Activated T-cell treated with anti-CD3 and anti-CD28 coated beads for 24 hours (primary cell): ENCODE results near the gene SCAMP4.
"Not testable (repeated sequence)": the region's sequence is repeated elsewhere in the genome, so short reads cannot be mapped to it uniquely, and the experiment has no call there.

Experiments used
- DNase-seq: peaks from one replicate; pipeline ENCODE4 v3.0.0-alpha.2; 2020; ENCODE audit warnings: low read depth

SCAMP4 gene

GRCh38 chr19:1882786-1883692 lies 22.2 kb upstream of the SCAMP4 start:
- no peak for DNase-seq

GRCh38 chr19:1883784-1884183 lies 21.4 kb upstream of the SCAMP4 start:
- DNase-seq, result no peak

GRCh38 chr19:1884291-1884718 lies 20.9 kb upstream of the SCAMP4 start:
- no peak for DNase-seq

GRCh38 chr19:1884719-1885334 lies 20.4 kb upstream of the SCAMP4 start:
- DNase-seq, result no peak

DNA sequence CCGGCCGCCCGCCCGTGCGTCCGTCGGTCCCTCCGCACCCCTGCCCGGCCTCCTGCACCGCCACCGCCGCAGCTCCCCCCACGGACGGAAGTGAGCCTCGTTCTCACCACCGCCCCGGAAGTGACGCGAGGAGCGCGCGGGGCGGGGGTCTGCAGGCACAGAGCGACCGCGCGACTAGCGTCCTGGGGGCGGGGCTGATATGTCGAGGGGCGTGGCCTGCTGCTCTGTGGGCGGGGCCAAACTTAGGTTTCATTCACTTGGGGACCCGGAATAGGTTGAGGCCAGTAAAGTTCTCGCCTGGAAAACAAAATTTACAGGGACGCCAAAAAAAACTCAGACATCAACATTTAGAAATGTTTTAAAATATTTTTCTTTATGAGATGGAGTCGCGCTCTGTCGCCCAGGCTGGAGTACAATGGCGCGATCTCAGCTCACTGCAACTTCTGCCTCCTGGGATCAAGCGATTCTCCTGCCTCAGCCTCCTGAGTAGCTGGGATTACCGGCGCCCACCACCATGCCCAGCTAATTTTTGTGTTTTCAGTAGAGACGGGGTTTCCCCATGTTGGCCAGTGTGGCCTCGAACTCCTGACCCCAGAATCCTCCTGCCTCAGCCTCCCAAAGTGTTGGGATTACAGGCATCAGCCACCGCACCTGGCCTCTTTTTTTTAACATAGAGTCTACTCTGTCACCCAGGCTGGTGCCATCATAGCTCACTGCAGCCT lies 19.6 kb upstream of the SCAMP4 start, which contains the start of gene ABHD17A:
ABHD17A (minus strand) TSS at position 99 of the 722 bp plus-strand sequence. CDS start 3,930 bp downstream, outside the sequence.
- peak; percentile 93 for DNase-seq

DNA sequence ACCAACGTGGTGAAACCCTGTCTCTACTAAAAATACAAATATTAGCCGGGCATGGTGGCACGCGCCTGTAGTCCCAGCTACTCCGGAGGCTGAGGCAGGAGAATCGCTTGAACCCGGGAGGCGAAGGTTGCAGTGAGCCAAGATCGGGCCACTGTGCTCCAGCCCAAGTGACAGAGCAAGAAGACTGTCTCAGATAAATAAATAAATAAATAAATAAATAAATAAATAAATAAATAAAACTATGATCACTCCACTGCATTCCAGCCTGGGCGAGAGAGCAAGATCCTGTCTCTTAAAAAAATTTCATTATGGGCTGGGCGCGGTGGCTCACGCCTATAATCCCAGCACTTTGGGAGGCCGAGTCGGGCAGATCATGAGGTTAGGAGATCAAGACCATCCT lies 18.8 kb upstream of the SCAMP4 start:
- not testable (repeated sequence) for DNase-seq

GRCh38 chr19:1888385-1888784 lies 16.8 kb upstream of the SCAMP4 start:
- DNase-seq, result no peak

- DNase-seq, result no peak
These were observed 15.3 kb upstream of the SCAMP4 start for GRCh38 chr19:1889907-1890306.

- DNase-seq, result no peak
These were observed 11.4 kb upstream of the SCAMP4 start for GRCh38 chr19:1893791-1894190.

DNA sequence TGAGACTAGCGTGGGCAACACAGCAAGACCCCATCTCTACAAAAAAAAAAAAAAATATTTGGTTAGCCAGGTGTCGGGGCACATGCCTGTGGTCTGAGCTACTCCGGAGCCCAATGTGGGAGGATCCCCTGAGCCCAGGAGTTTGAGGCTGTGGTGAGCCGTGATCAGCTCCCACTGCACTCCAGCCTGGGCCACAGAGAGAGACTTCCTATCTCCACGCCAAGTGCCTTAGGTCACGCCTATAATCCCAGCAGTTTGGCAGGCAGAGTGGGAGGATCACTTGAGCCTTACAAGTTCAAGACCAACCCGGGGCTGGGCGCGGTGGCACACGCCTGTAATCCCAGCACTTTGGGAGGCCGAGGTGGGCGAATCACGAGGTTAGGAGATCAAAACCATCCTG lies 8.7 kb upstream of the SCAMP4 start:
- DNase-seq, result no peak

DNA sequence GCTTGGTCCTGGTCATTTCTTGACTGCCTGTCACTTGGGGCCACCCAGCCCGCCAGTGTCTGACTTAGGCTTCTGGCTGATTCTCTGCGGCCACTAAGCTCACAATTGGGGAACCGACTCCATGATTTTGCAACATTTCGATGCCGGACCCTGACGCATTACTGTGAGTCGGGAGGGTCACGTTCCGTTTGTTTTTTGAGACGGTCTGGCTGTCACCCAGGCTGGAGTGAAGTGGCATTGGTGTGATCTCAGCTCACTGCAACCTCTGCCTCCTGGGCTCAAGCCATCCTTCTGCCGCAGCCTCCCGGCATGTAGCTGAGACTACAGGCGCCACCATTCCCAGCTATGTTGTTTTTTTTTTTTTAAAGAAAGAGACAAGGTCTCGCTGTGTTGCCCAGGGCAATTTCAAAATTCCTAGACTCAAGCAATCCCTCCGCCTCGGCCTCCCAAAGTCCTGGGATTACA lies 3.2 kb upstream of the SCAMP4 start:
- no peak for DNase-seq

- DNase-seq, result no peak
These were observed 2.3 kb upstream of the SCAMP4 start for GRCh38 chr19:1902923-1903322.

- no peak for DNase-seq
These were observed 414 bp upstream of the SCAMP4 start for GRCh38 chr19:1904860-1905109.

GRCh38 chr19:1905863-1906375 lies 720 bp downstream of the SCAMP4 start:
- DNase-seq, result no peak

DNA sequence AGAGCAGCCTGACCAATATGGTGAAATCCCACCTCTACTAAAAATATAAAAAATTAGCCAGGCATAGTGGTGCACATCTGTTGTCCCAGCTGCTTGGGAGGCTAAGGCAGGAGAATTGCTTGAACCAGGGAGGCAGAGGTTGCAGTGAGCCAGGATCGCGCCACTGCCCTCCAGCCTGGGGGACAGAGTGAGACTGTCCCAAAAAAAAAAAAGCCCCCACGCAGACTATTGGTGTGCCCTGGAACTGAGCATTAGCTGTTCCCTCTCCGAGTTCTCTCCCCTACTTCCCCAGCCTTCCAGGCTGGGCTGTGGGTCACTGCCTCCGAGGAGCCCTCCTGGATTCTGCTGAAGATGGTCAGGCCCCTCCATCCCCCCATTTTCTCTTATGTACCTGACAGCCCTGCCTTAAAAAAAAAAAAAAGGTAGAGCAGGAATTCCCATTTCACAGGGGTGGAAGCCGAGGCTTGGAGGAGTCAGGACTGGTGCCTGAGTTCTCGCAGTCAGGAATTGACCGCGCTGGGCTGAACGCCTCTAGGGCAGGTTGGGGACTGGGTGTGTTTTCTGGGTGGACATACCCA lies 1.9 kb downstream of the SCAMP4 start:
- DNase-seq, result no peak

DNA sequence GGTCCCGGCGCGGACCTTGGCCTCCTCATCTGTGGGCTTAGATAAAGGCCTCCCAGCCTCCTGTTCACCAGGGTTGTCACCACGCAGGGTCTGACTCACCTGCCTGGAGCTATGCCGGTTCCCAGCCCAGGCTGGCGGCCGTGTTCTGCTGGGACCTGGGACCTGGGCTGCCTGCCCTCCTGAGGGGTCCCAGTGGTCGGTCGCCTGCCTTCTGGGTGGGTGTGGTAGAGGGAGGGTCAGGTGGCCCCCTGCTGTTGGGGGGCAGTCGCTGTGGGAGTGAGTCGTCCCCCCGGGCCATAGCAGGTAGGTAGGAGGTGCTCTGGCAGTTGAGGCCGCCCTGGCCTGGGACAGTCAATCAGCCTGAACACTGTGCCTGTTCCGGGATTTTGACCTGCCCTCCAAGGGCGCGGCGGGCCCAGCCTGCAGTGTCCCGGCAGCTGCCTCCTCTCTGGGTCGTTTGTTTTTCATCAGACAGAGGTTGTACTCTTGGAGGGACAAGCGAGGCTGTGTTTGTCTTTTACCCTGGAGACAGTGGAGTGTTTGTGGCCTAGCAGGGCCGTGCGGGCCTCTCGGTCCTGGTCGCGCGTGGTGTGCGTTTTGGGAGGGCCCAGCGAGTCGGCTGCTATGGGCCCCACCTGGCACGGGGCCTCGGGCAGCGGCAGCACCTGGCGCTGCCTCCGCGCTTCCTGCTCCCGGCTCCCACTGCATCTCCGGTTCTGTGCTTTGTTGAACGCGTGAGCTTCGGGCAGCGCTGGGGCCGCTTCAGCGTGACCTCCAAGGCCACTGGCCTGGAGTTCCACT lies 2.6 kb downstream of the SCAMP4 start:
- no peak for DNase-seq

DNA sequence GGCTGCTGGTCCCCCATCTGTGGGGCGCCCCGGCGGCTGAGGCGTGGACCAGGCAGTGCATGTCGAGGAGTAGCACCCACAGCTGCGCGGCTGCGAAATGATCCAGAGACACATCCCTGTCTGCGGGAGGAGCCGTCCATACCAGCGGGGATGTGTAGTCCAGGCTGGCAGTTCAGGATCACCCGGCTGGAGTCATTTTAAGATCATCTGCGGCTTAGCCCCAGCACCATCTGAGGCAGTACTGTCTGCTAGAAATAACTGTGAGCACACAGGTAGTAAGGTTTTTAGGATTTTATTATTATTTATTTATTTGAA lies 3.1 kb downstream of the SCAMP4 start:
- DNase-seq, result no peak

GRCh38 chr19:1909761-1910080 lies 4.5 kb downstream of the SCAMP4 start:
- no peak for DNase-seq

DNA sequence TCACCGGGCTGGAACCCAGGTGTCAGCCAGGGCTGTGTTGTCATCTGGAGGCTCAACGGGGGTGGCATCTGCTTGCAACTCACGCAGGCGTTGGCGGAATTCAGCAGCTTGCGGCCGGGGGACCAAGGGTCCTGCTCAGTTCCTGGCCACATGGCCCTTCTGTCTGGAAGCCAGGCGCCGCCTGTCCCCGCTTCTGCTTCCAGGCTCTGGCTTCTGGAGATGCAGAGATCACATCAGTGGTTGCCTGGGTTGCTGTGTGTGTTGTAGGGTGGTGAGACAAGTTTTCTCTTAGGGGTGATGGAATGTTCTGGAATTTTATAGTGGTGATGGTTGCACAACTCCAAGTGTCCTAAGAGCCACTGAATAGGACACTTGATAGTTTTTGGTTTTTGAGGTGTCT lies 5.0 kb downstream of the SCAMP4 start:
- no peak for DNase-seq

- no peak for DNase-seq
These were observed 5.9 kb downstream of the SCAMP4 start for GRCh38 chr19:1911098-1911497.

DNA sequence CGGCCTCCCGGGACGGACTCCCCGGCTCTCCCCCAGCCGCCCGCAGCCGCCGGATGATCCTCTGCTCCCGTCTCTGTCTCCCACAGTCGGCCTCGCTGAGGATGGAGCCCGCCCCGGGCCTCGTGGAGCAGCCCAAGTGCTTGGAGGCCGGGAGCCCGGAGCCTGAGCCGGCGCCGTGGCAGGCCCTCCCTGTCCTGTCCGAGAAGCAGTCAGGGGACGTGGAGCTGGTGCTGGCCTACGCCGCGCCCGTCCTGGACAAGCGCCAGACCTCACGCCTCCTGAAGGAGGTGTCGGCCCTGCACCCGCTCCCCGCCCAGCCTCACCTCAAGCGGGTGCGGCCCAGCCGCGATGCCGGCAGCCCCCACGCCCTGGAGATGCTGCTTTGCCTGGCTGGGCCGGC lies 6.8 kb downstream of the SCAMP4 start:
- no peak for DNase-seq
